Hematopoietic multipotent progenitor cell treated with erythropoietin and hydrocortisone succinate and interleukin-3 and kit ligand, for 15 days (in vitro differentiated cells): Measurements from ENCODE around the gene MCAM.

Source experiments
- DNase-seq: peaks from one replicate; pipeline ENCODE4 v3.0.0-alpha.2; 2015; ENCODE audit warnings: low spot score

The MCAM gene

GRCh38 chr11:119306373-119306890, 10.5 kb downstream of the MCAM start:
- no peak for DNase-seq

GRCh38 chr11:119305556-119306372, 11.2 kb downstream of the MCAM start:
- no peak for DNase-seq

- no peak for DNase-seq
Measured at GRCh38 chr11:119303227-119303718, 13.7 kb downstream of the MCAM start.

GRCh38 chr11:119300198-119300964, 16.5 kb downstream of the MCAM start:
- no peak for DNase-seq

GRCh38 chr11:119299416-119299815, 17.5 kb downstream of the MCAM start:
- no peak for DNase-seq

- DNase-seq = no peak
Measured at GRCh38 chr11:119298726-119299125, 18.2 kb downstream of the MCAM start.

- DNase-seq = no peak
Measured at GRCh38 chr11:119297938-119298337, 19.0 kb downstream of the MCAM start.

GRCh38 chr11:119295178-119295577, 21.8 kb downstream of the MCAM start:
- no peak for DNase-seq

- no peak for DNase-seq
Measured at GRCh38 chr11:119293461-119293860, 23.5 kb downstream of the MCAM start.

GRCh38 chr11:119290894-119291497, 25.9 kb downstream of the MCAM start:
- DNase-seq = no peak

GRCh38 chr11:119288219-119288618, 28.7 kb downstream of the MCAM start:
- no peak for DNase-seq

- DNase-seq = no peak
Measured at GRCh38 chr11:119285431-119285830, 31.5 kb downstream of the MCAM start.

GRCh38 chr11:119284344-119285157, 32.4 kb downstream of the MCAM start:
- DNase-seq = peak; percentile 10

GRCh38 chr11:119282495-119282894, 34.4 kb downstream of the MCAM start:
- DNase-seq = no peak

GRCh38 chr11:119277660-119278059, 39.3 kb downstream of the MCAM start:
- no peak for DNase-seq

- no peak for DNase-seq
Measured at GRCh38 chr11:119273721-119274120, 43.2 kb downstream of the MCAM start.

- no peak for DNase-seq
Measured at GRCh38 chr11:119267645-119268044, 49.3 kb downstream of the MCAM start.

GRCh38 chr11:119266517-119267255, 50.2 kb downstream of the MCAM start:
- DNase-seq = no peak

GRCh38 chr11:119266063-119266462, 50.9 kb downstream of the MCAM start:
- DNase-seq = no peak

- no peak for DNase-seq
Measured at GRCh38 chr11:119263352-119263940, 53.5 kb downstream of the MCAM start.
